HG03432 (cell line): ENCODE data around the gene RAD51AP1.
"Not testable (repeated sequence)": the region's sequence is repeated elsewhere in the genome, so short reads cannot be mapped to it uniquely, and the experiment has no call there.

Experiments
- ATAC-seq: cut with Tn5 transposase; IDR thresholded peaks from one replicate; pipeline ENCODE4 v1.9.1; 2021; ENCODE audit warnings: mild to moderate bottlenecking, moderate library complexity; ENCODE audit not compliant: unreplicated experiment

Gene RAD51AP1, protein sequence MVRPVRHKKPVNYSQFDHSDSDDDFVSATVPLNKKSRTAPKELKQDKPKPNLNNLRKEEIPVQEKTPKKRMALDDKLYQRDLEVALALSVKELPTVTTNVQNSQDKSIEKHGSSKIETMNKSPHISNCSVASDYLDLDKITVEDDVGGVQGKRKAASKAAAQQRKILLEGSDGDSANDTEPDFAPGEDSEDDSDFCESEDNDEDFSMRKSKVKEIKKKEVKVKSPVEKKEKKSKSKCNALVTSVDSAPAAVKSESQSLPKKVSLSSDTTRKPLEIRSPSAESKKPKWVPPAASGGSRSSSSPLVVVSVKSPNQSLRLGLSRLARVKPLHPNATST

DNA sequence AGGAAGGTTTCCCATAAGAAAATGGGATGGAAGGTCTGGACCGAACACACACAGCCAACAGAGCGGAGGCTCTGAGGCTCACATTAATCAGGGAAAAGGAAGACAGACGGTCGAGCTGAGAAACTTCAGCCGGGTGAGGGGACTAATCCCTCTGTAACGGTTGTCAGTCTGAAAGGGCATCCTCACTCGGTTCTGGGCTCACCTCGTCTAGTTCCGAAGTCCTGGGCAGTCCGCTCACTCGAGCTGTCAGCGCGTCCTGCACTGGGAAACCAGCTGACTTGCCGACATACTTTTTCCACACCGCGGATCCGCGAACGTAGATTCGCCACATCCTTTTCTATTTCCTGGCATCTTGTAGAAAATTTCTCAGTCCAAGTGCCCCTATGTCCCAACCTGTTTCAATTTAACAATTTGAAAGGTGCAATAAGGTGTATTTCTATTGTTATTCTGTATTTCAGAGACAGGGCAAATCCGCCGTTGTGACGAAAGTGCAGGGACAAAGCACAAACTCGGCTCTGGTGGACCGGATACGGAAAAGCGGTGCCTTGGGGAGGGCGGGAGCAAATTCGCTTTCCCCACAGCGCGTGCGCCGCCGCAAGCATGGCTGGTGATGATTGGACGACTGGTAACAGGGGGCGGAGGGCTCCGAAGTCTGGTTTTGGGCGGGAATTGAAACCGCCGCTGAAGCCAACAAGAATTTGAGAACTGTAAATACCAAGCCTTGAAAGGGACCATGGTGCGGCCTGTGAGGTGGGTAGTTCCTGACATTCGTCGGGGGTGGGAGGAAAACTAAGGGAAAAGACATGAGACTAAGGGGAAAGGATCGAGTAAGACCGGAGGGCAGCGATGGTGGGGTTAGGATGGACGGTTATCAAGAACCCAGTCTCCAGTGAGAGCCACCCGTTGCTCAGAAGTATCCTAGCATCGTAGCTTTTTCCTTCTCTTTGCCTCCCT, at the start of gene RAD51AP1:
RAD51AP1 (plus strand) TSS at position 684 of the 954 bp plus-strand sequence; CDS start at position 734, 50 bp downstream.
- peak; percentile 91 for ATAC-seq

DNA sequence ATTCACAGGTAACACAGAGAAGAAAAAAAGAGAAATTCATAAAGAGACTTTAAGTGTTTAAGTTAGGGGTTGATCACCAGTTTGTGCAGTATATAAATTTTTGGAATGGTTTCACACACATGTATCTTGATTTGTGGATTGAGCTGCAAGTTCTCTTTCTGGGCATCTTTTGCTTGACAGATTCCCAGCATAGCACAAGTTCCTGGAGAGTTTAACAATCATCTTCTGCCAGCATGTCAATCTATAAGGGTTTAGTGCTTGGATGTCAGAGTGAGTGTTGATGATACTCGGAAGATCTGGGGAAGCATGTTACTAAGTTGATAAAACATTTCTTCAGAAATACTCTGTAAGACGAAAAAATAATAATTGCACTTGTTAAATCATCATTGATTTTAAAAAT, 49.1 kb upstream of the RAD51AP1 start:
- no peak for ATAC-seq

DNA sequence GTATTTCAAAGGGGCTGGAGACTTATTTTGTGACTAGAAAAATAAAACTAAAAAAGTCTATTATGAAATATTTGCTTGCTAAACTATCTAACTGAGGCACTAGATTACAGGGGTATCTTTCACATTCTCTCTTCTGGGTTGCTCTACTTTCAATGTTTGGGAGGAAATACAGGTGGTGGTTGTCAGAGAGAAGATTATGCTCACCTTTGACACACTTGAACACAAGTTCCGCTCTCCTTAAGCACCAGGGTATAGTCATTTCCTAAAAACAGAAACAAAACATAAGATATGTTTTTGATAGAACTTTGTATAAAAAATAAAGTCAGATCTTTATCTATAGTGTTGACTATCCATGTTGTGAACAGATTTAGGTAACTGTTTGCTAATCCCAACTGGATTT, 47.7 kb upstream of the RAD51AP1 start:
- no peak for ATAC-seq

DNA sequence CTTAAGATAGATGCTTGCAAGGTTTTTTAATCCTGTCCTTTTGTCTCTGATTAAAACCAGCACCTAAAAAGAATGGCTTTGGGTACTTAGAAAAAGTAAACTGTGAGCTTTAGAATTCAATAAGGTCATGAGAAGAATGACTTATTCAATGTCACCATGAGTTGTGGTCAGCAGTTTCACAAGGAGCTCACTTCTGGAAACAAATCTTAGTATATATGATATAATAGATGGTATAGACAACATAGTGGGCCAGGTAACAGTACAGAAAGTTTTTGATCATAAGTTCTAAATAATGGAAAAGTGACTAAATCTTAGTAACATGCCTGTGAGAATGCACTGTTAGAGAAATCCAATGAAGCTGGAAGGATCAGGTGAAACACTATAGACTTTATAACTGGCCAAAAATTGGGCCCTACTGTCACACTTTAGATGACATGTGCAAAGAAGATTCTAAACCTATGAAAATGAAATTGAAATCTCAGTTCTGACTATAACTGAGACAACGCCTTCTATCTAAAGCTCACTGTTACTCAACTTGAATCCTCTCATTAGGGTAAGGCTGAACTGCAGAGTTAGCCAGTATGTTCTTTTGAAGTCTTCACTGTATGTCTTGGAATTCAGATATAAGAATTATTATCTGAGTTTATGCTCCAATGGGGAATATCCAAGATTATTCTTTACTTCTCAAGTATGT, 42.4 kb upstream of the RAD51AP1 start:
- ATAC-seq, result peak; percentile 72

DNA sequence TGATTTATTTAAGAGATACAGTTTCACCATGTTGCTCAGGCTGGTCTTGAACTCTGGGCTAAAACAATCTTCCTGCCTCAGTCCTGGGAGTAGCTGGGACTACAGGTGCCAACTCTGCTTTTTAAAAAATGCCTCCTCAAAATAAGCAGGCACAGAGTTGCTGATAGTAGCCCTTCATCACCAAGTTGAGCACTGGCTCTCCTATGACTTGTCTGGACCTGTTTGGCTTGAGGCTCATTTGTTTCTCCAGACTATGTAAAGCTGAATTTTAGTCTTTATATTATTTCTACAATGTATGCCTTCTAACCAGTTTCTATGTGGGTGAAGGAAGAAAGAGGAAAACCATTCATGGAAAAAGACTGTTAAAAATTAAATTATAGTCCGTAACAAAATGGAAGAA, 39.5 kb upstream of the RAD51AP1 start:
- ATAC-seq, result no peak

DNA sequence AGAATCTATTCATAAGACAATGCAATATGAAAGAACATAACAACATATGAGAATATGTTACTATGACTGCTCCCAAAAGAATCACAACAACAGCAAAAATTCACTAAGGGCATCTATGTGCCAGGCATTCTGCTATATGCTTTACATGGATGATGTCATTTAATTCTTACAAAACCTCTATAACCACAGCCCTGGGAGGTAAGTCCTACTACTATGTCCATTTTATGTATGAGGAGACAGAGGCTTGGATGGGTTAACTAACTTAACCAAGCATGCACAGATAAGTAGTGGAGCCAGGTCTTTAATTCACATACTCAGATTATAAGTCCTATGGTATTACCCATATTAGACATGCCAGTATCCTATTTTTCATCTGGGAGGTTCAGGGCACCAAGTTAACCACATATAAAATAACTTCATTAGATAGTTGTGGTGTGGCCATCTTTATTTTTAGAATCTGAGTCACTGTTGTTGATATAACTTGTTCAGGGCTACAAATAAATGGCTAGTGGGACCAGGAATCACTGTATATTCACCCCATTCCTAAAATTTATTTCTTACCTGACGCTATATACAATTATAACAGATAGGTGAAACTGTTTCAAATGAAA, 33.2 kb upstream of the RAD51AP1 start:
- ATAC-seq, result no peak

DNA sequence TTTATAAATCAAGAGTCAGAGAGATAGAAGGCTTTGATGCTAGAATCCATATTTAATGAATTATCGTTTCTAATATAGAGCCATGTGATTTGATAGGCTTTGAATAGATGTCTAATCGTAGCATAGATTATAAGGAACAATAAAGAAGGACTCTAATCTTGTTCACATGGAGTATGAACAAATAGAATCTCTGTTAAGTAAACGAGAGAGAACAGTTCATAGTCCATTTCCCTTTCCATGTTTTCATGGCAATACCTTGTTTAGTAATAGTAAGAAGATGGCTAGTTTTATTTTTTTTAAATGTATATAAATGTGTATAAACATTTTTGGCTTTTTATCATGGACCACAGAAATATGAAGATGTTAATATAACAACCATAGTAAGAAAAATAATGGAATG, 32.3 kb upstream of the RAD51AP1 start:
- ATAC-seq, result no peak

DNA sequence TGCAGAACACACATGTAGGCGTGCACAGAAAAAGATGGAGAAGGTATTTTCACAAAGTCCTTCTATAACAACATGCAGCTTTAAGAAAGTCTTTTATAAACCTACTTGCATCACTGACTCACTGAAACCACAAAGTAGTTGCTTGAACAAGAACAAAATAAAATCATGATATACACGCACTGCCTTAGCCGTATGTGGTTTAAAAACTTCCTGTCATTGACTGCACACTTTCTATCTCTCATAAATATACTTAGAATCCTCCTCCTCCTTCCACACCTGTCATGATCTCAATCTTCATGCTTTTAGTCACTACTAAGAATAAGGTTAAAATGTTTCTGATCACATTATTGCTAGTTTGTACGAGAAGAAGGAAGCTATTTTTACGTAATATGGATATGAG, 31.8 kb upstream of the RAD51AP1 start:
- ATAC-seq, result peak; percentile 91

DNA sequence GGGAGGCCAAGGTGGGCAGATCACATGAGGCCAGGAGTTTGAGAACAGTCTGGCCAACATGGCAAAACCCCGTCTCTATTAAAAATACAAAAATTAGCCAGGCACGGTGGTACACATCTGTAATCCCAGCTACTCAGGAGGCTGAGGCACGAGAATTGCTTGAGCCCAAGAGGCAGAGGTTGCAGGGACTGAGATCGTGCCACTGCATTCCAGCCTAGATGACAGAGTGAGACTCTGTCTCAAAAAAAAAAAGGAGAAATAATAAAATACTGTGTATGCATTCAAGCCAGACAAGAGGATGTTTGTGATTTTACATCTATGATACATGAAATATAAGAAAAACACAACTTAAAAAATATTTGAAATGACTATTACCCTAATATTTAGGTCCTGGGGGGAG, 30.2 kb upstream of the RAD51AP1 start:
- ATAC-seq, result not testable (repeated sequence)

DNA sequence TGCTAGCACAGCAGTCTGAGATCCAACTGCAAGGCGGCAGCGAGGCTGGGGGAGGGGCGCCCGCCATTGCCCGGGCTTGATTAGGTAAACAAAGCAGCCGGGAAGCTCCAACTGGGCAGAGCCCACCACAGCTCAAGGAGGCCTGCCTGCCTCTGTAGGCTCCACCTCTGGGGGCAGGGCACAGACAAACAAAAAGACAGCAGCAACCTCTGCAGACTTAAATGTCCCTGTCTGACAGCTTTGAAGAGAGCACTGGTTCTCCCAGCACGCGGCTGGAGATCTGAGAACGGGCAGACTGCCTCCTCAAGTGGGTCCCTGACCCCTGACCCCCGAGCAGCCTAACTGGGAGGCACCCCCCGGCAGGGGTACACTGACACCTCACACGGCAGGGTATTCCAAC, 29.4 kb upstream of the RAD51AP1 start:
- ATAC-seq, result not testable (repeated sequence)

DNA sequence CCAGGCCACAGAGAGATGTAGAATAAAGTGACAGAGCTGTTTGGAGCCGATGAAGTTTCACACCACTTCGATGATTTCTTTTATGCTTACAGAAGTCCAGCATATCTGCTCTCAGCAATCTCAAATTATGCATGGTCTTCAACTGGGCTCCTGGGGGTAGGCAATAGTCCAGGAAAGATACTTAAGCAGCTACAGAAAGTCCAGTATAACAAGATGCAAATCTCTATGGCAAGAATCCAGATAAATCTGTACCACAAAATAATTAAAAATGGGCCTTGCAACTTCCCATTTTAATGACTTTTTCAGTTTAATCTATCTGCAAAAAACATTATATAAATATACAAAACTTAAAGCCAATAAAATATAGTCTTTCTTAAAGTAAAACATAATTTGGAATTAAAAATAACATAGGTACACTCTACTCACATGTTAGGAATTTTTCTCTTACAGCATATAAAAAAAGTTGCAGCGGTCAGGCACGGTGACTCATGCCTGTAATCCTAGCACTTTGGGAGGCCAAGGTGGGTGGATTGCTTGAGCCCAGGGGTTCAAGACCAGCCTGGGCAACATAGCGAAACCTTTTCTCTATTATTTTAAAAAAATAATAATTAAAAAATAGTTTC, 20.5 kb upstream of the RAD51AP1 start:
- no peak for ATAC-seq

DNA sequence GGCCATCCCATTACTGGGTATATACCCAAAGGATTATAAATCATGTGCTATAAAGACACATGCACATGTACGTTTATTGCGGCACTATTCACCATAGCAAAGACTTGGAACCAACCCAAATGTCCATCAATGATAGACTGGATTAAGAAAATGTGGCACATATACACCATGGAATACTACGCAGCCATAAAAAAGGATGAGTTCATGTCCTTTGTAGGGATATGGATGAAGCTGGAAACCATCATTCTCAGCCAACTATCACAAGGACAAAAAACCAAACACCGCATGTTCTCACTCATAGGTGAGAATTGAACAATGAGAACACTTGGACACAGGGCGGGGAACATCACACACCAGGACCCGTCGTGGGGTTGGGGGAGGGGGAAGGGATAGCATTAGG, 15.2 kb upstream of the RAD51AP1 start:
- not testable (repeated sequence) for ATAC-seq

DNA sequence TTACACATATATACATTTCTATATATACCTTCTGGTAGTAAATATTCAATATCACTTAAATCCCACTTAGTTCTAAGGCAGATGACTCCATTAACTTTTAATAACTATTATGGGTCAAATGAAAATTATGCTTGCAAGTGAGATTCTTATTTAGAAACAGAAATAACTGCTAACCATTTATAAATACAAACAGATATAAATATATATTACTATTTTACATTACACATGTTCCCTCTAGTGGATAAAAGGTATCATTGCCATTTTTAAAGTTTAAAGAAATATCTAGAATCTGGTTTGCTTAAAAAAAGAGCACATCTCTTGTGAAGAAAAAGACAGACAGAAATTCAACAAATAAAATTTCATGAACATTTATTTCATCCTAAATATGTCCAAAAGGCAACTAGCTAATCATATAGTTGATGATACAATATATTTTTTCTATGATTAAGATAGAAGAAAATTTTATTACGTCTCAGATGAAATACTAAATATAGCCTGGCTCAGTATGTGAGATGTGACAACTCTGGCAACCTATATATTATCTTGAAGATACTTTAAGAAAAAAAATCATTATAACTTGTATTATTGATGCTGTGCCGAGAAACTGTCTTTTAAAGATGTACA, 11.7 kb upstream of the RAD51AP1 start:
- ATAC-seq, result no peak

DNA sequence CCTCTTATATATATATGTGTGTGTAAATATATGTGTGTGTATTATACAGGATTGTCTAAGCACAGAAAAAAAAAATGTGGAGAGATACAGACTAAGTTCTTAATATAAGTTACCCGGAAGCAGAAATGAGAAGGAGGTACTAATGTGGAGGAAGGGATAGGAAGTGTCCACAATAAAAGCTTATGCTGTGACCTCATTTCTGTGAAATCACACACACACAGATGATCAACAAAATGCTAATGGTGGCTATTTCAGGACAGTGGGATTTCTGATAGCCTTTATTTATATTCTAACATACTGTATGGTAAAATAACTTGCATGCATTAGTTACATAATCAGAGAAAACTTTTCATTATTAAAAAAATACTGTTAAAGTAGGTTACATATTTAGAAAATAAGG, 8.5 kb upstream of the RAD51AP1 start:
- ATAC-seq, result no peak

DNA sequence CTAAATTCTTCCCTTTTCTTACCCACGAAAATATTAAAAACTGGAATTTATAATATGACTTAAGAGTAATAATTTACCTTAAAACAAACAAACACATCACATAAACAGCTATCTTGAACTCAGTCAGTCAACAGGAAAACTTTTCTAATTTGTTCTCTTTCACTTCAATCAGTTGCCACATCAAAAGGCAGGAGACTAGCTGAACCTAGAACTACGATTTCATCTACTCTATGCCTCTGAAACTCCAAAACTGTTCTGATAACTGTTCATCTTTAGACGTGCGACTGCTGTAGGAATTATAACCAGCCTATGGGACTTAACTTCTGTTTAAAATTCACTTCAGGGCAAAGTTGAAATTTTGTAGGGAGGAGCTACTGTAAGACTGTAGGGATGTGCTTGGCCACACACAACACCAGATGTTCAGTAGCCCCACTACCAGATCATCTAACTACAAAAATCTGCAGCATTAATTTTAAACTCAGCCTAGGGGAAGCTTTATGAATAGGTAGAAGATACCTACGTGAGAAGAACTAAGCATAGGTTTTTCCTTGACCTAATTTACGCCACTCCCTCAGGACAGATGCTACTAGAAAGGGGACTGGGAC, 7.6 kb upstream of the RAD51AP1 start:
- ATAC-seq, result no peak

DNA sequence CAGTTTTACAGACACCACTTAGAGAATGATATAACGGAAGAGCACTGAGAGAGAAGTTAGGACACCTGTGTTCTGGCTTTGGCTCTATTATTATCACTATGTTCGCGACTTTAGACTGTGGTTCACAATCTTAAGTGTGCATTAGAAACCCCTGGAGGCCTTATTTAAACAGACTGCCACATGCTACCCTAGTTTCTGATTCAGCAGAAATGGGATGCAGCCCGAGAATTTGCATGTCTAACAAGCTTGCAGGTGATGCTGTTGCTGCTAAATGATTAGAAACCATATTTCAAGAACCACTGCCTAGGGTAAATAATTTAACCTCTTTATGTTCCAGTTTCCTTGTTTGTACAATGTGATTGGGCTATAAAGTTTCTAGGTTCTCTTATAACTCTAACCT, 3.6 kb upstream of the RAD51AP1 start:
- no peak for ATAC-seq

DNA sequence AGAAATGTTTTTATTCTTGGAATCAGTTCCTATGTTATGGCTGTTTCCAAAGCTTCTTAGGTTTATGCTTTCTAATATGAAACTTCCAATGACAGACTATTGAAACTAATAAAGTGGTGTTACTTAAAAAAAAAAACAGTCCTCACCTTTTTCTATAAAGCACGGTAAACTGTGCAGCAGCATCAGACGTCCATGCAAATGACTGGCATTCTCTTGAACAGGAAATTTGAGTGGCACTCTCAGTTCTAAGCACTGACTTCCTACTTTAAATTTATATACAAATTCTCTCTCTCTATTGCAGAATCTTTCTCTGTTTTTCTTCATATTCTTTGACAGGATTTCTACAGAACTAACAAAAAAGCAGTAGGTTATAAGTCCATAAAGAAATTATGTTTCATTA, 2.8 kb upstream of the RAD51AP1 start:
- no peak for ATAC-seq

DNA sequence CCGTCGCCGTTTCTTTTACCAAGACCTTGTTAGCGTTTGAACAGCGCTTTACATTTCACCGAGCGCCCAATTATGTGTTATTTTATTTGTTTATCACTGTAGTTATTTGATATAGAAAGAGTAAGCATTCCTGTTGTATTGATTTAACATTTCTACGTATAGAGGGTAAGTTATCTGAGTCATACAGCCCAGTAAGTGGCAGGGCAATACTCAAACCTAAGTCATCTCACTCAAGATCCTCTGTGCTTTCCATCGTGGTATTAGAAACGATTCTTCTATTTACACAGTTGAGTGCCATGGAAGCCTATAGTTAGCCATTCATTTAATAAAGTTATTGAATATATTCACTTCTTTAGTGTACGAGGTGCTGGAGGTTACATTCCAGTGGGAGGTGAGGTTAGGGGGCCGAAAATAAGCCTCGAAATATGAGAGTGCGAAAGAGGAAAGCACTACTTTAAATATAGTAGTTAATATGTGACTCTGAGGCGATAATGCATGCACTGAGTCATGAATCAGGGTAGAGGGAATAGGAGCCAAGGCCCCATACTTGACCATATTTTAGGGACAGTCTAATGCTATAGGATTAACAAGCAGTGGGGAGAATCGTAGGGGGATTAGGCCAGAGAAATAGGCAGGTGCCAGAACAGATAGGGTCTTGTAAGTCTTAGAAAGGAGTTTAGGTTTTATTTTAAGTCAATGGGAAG, 629 bp downstream of the RAD51AP1 start:
- ATAC-seq, result no peak

DNA sequence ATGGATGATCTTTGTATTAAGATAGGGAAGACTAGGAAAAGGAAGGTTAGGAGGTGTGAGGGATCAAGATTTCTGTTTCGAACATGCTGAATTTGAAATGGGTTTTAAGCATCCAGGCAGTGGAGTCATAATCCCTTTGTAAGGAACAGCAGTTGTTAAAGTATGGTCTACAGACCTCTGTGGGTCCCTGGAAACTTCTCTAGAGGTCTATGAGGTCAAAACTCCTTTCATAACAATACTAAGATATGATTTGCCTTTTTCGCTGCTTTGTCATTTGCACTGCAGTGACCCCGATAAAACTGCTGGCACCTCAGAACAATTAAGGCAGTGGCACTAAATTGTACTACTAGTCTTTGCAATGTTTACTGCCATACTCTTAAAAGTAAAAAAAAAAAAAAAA, 1.5 kb downstream of the RAD51AP1 start:
- ATAC-seq, result no peak
